ENCODE data around the gene TTYH3.

DNA sequence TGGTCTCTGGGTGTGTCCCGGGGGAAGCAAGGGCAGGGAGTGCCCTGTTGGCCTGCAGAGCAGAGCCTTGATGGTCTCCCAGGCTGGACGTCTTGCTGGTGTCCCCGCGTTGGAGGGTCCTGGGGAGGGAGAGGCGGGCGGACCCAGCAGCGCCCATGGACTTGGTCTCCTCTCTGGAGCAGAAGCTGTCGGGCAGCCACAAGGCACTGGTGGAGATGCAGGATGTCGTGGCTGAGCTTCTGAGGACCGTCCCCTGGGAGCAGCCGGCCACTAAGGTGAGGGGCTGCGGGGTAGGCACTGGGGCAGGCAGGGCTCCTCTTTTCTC is 20.9 kb downstream of the TTYH3 start:
- TF ChIP-seq POLR2A (IDR thresholded peaks at IDR 0.05), result no peak
- TF ChIP-seq, protein P1, sequence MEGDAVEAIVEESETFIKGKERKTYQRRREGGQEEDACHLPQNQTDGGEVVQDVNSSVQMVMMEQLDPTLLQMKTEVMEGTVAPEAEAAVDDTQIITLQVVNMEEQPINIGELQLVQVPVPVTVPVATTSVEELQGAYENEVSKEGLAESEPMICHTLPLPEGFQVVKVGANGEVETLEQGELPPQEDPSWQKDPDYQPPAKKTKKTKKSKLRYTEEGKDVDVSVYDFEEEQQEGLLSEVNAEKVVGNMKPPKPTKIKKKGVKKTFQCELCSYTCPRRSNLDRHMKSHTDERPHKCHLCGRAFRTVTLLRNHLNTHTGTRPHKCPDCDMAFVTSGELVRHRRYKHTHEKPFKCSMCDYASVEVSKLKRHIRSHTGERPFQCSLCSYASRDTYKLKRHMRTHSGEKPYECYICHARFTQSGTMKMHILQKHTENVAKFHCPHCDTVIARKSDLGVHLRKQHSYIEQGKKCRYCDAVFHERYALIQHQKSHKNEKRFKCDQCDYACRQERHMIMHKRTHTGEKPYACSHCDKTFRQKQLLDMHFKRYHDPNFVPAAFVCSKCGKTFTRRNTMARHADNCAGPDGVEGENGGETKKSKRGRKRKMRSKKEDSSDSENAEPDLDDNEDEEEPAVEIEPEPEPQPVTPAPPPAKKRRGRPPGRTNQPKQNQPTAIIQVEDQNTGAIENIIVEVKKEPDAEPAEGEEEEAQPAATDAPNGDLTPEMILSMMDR (IDR thresholded peaks at IDR 0.05), result no peak

Measured in uterus (tissue), 2 donors.